GM23338 (cell line): Measurements from ENCODE around the gene GRIK4. TPM values are rescaled to one million over a fixed set of nuclear protein-coding genes. Genes with fewer than 3 reads are reported as not detected.

Experiments
- ATAC-seq: fragments of 200-7000 bp; cut with Tn5 transposase; 3 replicates; pipeline ENCODE4 v1.9.1; 2020
- DNase-seq: peaks from one replicate; pipeline ENCODE4 v3.0.0-alpha.2; 2015; ENCODE audit warnings: low spot score
- H2AFZ ChIP-seq: fragments of 200-600 bp; sonication (generic); 2 replicates; pipeline ENCODE4 v1.8.0; 2016; ENCODE audit warnings: antibody characterized with exemption, mild to moderate bottlenecking, moderate library complexity
- H3F3A ChIP-seq: fragments of 200-600 bp; sonication (generic); replicated peaks from 2 replicates; pipeline ENCODE4 v1.8.0; 2017; ENCODE audit warnings: antibody characterized with exemption, mixed run types, low read depth
- H3K27ac ChIP-seq: fragments of 200-600 bp; sonication (generic); 2 replicates; pipeline ENCODE4 v1.6.1; 2016; ENCODE audit warnings: low read depth
- H3K27me3 ChIP-seq: fragments of 200-600 bp; sonication (generic); 2 replicates; pipeline ENCODE4 v1.8.0; 2016; ENCODE audit warnings: mild to moderate bottlenecking, mixed run types, moderate library complexity; ENCODE audit not compliant: insufficient read depth
- H3K36me3 ChIP-seq: fragments of 200-600 bp; sonication (generic); 2 replicates; pipeline ENCODE4 v1.8.0; 2016; ENCODE audit warnings: mild to moderate bottlenecking; ENCODE audit not compliant: insufficient read depth
- H3K4me1 ChIP-seq: fragments of 200-600 bp; sonication (generic); 2 replicates; pipeline ENCODE4 v1.8.0; 2016; ENCODE audit warnings: mild to moderate bottlenecking, moderate library complexity; ENCODE audit not compliant: insufficient read depth
- H3K4me2 ChIP-seq: fragments of 200-600 bp; sonication (generic); 2 replicates; pipeline ENCODE4 v1.7.1; 2017; ENCODE audit warnings: mixed run types
- H3K4me3 ChIP-seq: fragments of 200-600 bp; sonication (generic); 2 replicates; pipeline ENCODE4 v1.6.1; 2016; ENCODE audit warnings: mixed run types
- H3K79me2 ChIP-seq: fragments of 200-600 bp; sonication (generic); replicated peaks from 2 replicates; pipeline ENCODE4 v1.8.0; 2017; ENCODE audit warnings: mild to moderate bottlenecking; ENCODE audit not compliant: insufficient read depth
- H3K9me2 ChIP-seq: fragments of 200-600 bp; sonication (generic); 2 replicates; pipeline ENCODE4 v1.8.0; 2017; ENCODE audit not compliant: insufficient read depth
- H4K20me1 ChIP-seq: fragments of 200-600 bp; sonication (generic); replicated peaks from 2 replicates; pipeline ENCODE4 v1.8.0; 2017; ENCODE audit warnings: mild to moderate bottlenecking; ENCODE audit not compliant: insufficient read depth
- H3K27ac Mint-ChIP-seq: 2 replicates; pipeline ENCODE4 v1.8.0; 2020; ENCODE audit warnings: inconsistent platforms, mild to moderate bottlenecking, moderate library complexity, mixed read lengths
- H3K27me3 Mint-ChIP-seq: 3 replicates; pipeline ENCODE4 v1.8.0; 2022; ENCODE audit warnings: low read depth, mild to moderate bottlenecking, moderate library complexity, mixed read lengths, inconsistent platforms; ENCODE audit not compliant: insufficient read depth, poor library complexity
- H3K36me3 Mint-ChIP-seq: 3 replicates; pipeline ENCODE4 v1.8.0; 2021; ENCODE audit warnings: low read depth, mild to moderate bottlenecking, inconsistent platforms, moderate library complexity, mixed read lengths
- H3K4me1 Mint-ChIP-seq: 3 replicates; pipeline ENCODE4 v1.8.0; 2020; ENCODE audit warnings: mild to moderate bottlenecking, inconsistent platforms, mixed read lengths
- H3K4me3 Mint-ChIP-seq: 3 replicates; pipeline ENCODE4 v1.8.0; 2021; ENCODE audit warnings: moderate library complexity, mild to moderate bottlenecking, inconsistent platforms, mixed read lengths
- H3K9me3 Mint-ChIP-seq: 3 replicates; pipeline ENCODE4 v1.8.0; 2020; ENCODE audit warnings: moderate library complexity, mild to moderate bottlenecking, inconsistent platforms, mixed read lengths
- CREB1 ChIP-seq: fragments of 250-450 bp; sonication (Bioruptor Pico); IDR thresholded peaks from 2 replicates; pipeline ENCODE4 v1.5.0; 2020; ENCODE audit warnings: low read depth, mild to moderate bottlenecking, moderate library complexity
- CTCF ChIP-seq, 2 experiments: fragments of 200-600 bp in 1 of 2; sonication (generic) in 1 of 2; conservative IDR thresholded peaks; 2 replicates each; pipeline versions ENCODE4 v1.5.1 to v1.6.1; 2016 to 2017; ENCODE audit warnings: antibody characterized with exemption in 2 of 2, low read depth in 2 of 2, mild to moderate bottlenecking in 2 of 2, moderate library complexity in 1 of 2
- EZH2 ChIP-seq: fragments of 200-600 bp; sonication (generic); IDR thresholded peaks from one replicate; pipeline ENCODE4 v1.8.0; 2017; ENCODE audit warnings: antibody characterized with exemption, mild to moderate bottlenecking, low read depth; ENCODE audit not compliant: unreplicated experiment
- EZH2phosphoT487 ChIP-seq: fragments of 200-600 bp; sonication (generic); IDR thresholded peaks from one replicate; pipeline ENCODE4 v1.8.1; 2018; ENCODE audit warnings: antibody characterized with exemption; ENCODE audit not compliant: unreplicated experiment
- JUNB ChIP-seq: IDR thresholded peaks from one replicate; pipeline ENCODE4 v1.6.1; 2016; ENCODE audit warnings: antibody characterized with exemption; ENCODE audit not compliant: unreplicated experiment
- NANOG ChIP-seq: IDR thresholded peaks from 2 replicates; pipeline ENCODE4 v1.6.1; 2016; ENCODE audit warnings: antibody characterized with exemption, borderline replicate concordance
- ZNF114 ChIP-seq: fragments of 250-450 bp; sonication (Bioruptor Pico); IDR thresholded peaks from 2 replicates; pipeline ENCODE4 v1.5.0; 2020; ENCODE audit warnings: mild to moderate bottlenecking, moderate library complexity
- ZNF331 ChIP-seq: fragments of 250-450 bp; sonication (Bioruptor Pico); IDR thresholded peaks from 2 replicates; pipeline ENCODE4 v1.5.0; 2020; ENCODE audit warnings: low read depth, mild to moderate bottlenecking, moderate library complexity
- ZNF462 ChIP-seq: fragments of 250-450 bp; sonication (Bioruptor Pico); IDR thresholded peaks from 2 replicates; pipeline ENCODE4 v1.5.0; 2020; ENCODE audit warnings: mild to moderate bottlenecking, moderate library complexity
- polyA plus RNA-seq: library from polyadenylated mRNA; unstranded; fragments of >200 nt; fragmentation: Nextera tagmentation; extraction: Ambion mirVana; gene quantifications from 2 replicates; pipeline ENCODE4 v1.2.1, GENCODE V29; 2016
- total RNA-seq: library from RNA; depleted of rRNA; stranded (reverse); fragments of >200 nt; shearing (Covaris generic); gene quantifications from 2 replicates; pipeline ENCODE4 v1.2.3, GENCODE V29; 2014

Gene GRIK4
- total and polyA plus RNA-seq, 2 experiments from 2014 or later = 0.63 to 2.2 TPM

GRCh38 chr11:120925944-120926343 is 414.4 kb downstream of the GRIK4 start (continued):
- no peak for TF ChIP-seq CTCF (conservative IDR thresholded peaks at IDR 0.05; ENCODE audit: low read depth in 2 of 2)

DNA sequence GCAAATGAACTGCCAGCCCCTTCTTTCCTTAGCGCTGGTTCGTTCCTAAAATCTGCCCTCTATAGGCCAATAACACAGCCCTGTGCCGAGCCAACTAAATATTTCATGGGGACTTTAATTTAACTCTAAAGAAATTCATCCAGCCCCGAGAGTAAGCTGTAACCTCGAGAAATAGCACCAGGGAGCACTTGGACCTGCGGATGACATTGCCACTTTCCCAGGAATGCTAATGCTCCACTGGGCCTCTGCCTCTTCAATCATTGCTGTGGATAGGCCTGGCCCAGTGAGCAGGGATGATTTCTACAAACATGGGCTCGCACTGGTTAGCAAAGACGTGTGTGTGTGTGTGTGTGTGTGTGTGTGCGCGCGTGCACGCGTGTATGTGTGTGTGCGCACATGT is 417.1 kb downstream of the GRIK4 start:
- H3K4me3 Mint-ChIP-seq = no peak overlapping the region
- peaks cover 9% of the 10 kb centered on the region for H3K27me3 Mint-ChIP-seq
- DNase-seq (peak; percentile 46), ATAC-seq (peak; percentile 6; the same call in 2 of the 3 replicates)
- no peaks in the 10 kb centered on the region for H3K9me2 ChIP-seq
- no peak overlapping the region for H3K27ac ChIP-seq
- H4K20me1 ChIP-seq = no peaks in the 10 kb centered on the region; the same call in 1 of the 2 replicates
- H3K79me2 ChIP-seq = no peaks in the 10 kb centered on the region
- H3K4me2 ChIP-seq = no peak overlapping the region
- no peaks in the 10 kb centered on the region for H3K27me3 ChIP-seq
- no peak overlapping the region for H3K27ac Mint-ChIP-seq
- no peaks in the 10 kb centered on the region; the same call in 1 of the 2 replicates for H3K4me1 ChIP-seq
- no peaks in the 10 kb centered on the region for H3F3A ChIP-seq
- no peak overlapping the region for H3K4me3 ChIP-seq
- no peaks in the 10 kb centered on the region for H3K9me3 Mint-ChIP-seq
- TF ChIP-seq CTCF (conservative IDR thresholded peaks at IDR 0.05; ENCODE audit: low read depth in 2 of 2) = peak; percentile 26; a peak in 3 of 4 replicates
- no peak for TF ChIP-seq CREB1
- H2AFZ ChIP-seq = no peak overlapping the region
- H3K36me3 ChIP-seq = no peaks in the 10 kb centered on the region
- H3K36me3 Mint-ChIP-seq = no peaks in the 10 kb centered on the region
- peaks cover 25% of the 10 kb centered on the region for H3K4me1 Mint-ChIP-seq

GRCh38 chr11:120929090-120929489 is 417.5 kb downstream of the GRIK4 start:
- Histone ChIP-seq H2AFZ (no peak overlapping the region; the same call in 1 of the 2 replicates), H3K4me3 (no peak overlapping the region), H3K4me2 (no peak overlapping the region; the same call in 1 of the 2 replicates), H3K9me2 (no peaks in the 10 kb centered on the region), H4K20me1 (no peaks in the 10 kb centered on the region; the same call in 1 of the 2 replicates), H3F3A (no peaks in the 10 kb centered on the region), H3K36me3 (no peaks in the 10 kb centered on the region), H3K27ac (no peak overlapping the region), H3K27me3 (no peaks in the 10 kb centered on the region), H3K79me2 (no peaks in the 10 kb centered on the region), H3K4me1 (no peaks in the 10 kb centered on the region; the same call in 1 of the 2 replicates)
- no peaks in the 10 kb centered on the region for H3K36me3 Mint-ChIP-seq
- H3K4me3 Mint-ChIP-seq = no peak overlapping the region
- H3K27ac Mint-ChIP-seq = no peak overlapping the region
- peaks cover 25% of the 10 kb centered on the region for H3K4me1 Mint-ChIP-seq
- ATAC-seq (no peak), DNase-seq (no peak)
- H3K27me3 Mint-ChIP-seq = peaks cover 8% of the 10 kb centered on the region
- H3K9me3 Mint-ChIP-seq = no peaks in the 10 kb centered on the region
- TF ChIP-seq NANOG (no peak), ZNF331 (CRISPR knock-in tag) (no peak), JUNB (no peak), ZNF462 (CRISPR knock-in tag) (no peak), ZNF114 (no peak), EZH2 (no peak), EZH2phosphoT487 (no peak), CREB1 (no peak)
